Inferior parietal cortex (tissue), 1 donor: ENCODE results near the gene TESK2.
"Not testable (repeated sequence)": the region's sequence is repeated elsewhere in the genome, so short reads cannot be mapped to it uniquely, and the experiment has no call there.

Experiments
- DNase-seq: peaks from one replicate; pipeline ENCODE4 v3.0.0-alpha.2; 2016; ENCODE audit errors: extremely low spot score

Gene TESK2

DNA sequence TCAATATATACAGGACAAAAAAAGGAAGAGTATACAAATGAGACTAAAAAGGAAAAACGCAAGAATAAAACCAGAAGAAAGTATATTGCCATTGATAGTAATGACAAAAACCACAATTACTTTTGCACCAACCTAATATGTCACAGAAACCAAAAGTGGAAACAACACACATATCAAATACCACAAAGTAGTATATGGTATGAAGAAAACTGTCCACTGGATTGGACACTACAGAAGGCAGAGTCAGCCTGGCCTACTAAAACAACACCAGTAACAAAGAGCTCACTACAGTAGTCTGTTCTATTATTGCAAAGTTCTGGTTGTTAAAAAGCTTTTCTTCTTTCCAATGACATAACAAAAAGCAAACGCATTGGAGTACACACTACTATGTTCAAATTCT, 17.7 kb downstream of the TESK2 start:
- no peak for DNase-seq

DNA sequence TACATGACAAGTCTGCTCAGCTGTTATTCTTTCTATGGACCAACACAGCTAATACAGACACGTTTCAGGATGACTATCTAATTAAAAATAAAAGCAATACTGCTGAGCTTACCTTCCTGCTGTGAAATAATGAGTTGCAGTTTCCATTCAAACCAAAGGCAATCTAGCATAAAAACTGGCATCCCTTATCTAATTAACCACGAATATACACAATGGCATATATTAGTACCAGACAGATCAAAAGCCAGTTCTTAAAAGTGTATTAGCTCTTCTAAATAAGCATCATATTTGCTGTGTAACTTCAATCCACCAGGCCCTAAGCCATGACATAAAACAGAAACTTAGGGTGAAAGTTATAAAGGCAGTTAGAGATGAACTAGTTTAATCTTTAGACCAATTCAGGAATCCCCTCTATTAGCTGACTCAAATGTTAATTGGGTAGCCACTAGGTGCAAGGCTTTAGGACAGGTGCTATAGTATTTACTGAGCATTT, 20.6 kb downstream of the TESK2 start:
- DNase-seq, result no peak

DNA sequence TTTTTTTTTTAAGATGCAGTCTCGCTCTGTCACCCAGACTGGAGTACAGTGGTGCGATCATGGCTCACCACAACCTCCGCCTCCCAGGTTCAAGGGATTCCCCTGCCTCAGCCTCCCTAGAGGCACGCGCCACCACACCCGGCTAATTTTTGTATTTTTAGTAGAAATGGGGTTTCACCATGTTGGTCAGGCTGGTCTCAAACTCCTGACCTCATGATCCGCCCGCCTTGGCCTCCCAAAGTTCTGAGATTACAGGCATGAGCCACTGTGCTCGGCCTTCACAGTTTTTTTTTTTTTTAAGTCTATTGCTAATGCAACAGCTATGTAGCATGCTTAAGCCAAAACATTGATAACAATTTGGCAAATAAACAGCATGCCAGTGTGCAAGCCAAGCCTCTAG, 23.6 kb downstream of the TESK2 start:
- DNase-seq, result not testable (repeated sequence)

DNA sequence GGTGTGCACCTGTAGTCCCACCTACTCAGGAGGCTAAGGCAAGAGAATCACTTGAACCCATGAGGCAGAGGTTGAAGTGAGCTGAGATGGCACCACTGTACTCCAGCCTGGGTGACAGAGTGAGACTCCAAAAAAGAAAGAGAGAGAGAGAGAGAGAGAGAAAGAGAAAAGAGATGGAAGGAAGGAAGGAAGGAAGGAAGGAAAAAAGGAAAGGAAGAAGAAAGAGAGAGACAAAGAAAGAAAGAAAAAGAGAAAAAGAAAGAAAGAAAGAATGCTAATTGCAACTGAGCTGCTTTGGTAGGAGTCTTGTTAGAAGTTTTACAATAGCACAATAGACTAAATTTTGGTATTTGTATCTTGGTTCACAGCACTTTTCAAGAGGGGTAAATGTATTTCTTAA, 25.7 kb downstream of the TESK2 start:
- no peak for DNase-seq

DNA sequence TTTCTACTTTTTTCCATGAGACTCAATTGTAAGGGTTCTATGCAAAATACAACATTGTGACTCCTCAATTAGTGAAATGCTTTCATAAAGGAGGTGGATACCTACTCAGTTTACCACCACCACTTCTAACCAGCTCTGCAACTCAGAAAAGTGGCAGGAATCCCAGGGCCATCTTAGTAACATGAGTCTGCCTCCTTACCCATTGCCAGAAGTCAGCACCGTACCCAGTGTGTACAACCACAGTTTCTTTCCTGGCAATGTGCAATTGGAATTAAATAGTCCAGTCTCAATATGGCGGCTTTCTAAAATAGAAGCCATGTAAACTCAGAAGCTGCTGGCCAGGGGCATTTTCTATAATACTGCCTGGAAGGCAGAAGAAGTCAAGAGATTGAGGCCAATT, 32.1 kb downstream of the TESK2 start:
- DNase-seq, result no peak

DNA sequence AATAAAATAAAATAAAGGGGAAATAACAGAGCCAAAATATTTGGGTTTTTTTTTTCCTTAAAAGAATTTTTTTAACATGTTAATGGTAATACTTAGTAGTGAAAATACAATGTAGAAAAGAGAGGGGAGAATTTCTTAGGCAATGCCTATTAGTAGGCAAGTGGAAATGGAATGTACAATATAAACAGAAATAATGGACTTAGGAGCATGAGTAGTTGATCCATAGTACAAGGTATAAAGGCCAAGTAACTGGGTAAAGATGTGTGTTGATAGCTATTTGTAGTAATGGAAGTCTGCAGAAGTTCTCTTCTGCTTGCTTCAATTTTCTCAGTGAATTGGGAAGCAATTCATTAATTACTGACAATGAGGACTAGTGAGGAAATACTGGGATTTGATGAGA, 34.4 kb downstream of the TESK2 start:
- DNase-seq, result no peak

DNA sequence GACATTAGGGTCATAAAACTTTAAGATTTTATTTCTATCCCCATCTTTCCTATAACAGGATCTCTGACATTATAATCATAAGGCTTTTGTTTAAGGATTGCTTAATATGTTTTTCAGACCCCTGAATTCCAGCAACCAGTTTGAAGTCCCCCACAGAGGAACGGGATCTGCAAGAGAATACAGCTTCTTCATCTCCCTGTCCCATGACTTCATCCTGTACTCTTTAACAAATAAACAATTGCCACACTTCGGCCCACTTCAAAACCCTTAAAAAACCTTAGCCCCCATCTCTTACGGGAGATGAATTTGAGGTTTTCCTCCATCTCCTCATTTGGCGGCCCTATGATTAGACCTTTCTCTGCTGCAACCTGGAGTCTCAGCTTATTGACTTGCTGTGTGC, 35.8 kb downstream of the TESK2 start:
- no peak for DNase-seq

DNA sequence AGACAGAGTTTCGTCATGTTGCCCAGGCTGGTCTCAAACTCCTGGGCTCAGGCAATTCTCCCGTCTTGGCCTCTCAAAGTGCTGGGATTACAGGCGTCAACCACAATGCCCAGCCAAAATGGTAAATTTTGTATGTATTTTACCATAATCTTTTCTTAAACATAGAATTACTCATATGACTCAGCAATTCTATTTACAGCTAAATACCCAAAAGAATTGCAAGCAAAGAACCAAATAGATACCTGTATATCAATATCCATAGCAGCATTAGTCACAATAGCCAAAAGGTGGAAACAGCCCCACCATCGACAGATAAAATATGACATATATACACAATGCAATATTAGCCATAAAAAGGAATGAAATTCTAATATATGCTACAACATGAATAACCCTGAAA, 36.5 kb downstream of the TESK2 start:
- DNase-seq, result no peak

DNA sequence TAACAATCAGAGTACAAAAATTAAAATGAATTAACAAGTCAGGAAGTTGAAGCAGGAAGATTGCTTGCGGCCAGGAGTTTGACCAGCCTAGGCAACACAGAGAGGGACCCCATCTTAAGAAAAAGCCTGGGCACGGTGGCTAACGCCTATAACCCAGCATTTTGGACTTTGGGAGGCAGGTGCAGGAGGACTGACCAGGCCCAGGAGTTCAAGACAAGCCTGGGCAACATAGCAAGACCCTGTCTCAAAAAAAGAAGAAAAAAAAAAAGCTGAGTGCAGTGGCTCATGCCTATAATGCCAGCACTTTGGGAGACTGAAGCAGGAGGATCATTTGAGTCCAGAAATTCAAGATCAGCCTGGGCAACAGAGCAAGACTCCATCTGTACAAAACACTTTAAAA, 38.5 kb downstream of the TESK2 start:
- no peak for DNase-seq

DNA sequence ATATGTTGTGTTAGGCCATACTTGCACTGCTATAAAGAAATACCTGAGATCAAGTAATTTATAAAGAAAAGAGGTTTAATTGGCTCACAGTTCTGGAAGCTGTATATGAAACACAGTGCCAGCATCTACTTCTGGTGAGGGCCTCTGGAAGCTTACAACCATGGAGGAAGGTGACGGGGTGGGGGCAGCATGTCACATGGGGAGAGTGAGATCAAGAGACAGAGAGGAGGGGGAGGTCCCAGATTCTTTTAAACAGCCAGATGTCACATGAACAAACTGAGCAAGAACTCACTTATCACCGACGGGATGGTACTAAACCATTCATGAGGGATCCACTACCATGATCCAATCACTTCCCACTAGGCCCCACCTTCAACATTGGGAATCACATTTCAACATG, 42.6 kb downstream of the TESK2 start:
- no peak for DNase-seq

DNA sequence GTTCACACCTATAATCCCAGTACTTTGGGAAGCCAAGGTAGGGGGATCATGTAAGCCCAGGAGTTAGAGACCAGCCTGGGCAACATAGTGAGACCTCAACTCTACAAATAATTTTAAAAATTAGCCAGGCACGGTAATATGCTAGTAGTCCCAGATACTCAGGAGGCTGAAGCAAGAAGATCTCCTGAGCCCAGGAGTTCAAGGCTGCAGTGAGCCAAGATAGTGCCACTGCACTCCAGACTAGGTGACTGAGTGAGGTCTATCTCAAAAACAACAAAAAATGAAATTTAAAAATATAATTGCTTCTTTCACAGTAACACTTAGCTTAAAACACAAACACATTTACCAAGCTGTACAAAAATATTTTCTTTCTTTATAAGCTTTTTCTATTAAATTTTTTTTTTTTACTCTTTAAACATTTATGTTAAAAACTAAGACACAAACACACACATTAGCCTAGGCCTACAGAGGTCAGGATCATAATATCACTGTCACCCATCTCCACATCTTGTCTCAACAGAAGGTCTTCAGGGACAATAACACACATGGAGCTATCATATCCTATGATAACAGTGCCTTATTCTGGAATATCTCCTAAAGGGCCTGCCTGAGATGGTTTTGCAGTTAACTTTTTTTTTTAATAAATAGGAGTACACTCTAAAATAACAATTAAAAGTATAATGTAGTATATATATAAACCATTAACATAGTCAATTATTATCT, 43.9 kb downstream of the TESK2 start:
- no peak for DNase-seq

DNA sequence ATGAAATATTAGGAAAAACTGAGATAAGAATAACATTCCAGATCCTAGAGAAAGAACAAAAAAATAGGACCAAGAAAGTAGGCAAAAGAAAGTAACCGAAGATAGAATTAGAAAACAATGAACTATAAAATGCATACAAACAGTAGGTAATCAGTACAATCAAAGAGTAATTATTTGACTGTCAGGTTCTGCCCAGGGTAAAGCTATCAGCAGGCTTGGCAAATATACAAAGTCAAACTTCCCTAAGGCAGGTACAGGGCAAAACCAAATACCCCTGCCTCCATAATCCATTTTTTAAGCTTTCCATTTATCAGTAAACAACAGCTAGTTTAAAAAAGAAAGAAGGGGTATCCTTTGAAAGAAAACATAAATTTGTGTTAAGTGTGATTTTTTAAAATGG, 44.4 kb downstream of the TESK2 start:
- no peak for DNase-seq

DNA sequence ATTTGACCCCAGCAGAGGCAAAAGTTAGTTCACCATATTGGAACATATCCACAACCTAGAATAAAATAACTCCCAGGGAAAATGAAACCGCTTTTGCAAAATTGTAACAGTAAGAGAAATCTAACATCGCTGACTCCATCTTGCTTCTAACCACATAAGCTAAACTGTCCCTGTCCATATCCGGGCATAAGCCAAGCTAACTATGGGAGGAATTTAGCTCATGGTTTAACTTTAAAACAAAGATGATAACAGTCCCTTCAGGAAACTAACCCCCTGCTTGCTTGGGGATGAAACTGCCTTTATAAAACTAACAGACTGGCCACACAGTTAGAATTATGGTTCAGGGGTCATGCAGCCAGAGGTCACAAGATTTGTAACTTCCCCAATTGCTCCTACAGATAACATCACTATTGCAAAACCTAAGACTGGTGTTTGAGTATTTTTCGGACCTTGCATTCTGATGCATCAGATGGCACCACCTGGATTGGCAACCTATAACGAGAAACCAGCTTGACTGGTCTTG, 46.3 kb downstream of the TESK2 start:
- DNase-seq, result no peak

DNA sequence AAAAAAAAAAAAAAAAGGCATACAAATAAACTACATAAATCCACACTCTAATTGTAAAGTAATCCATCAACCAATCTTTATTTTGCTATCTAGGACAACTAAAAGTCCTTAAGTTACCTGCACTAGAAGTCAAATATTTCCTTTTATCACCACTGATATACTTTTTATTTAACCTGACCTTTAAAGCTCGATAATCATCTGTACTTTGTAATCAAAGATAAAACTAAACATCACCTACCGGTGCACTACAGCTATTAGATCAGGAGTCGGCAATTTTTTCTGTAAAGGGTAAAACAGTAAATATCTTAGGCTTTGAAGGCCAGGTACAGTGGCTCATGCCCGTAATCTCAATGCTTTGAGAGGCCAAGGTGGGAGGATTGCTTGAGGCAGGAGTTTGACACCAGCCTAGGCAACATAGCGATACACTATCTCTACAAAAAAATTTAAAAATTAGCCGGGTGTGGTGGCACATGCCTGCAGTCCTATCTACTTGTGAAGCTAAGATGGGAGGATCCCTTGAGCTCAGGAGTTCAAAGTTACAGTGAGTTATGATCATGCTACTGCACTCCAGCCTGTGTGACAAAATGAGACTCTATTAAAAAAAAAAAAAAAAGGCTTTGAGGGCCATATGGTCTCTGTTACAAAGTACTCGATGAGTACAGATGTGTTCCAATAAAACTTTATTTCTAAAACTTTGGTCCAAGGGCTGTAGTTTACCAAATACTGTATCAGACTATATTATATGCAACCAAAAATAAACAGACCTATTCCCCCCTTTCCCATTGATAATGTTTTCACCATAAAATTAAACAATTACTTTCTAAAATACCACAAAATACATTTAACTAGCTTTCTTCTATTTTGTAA, 47.1 kb downstream of the TESK2 start:
- DNase-seq, result no peak

DNA sequence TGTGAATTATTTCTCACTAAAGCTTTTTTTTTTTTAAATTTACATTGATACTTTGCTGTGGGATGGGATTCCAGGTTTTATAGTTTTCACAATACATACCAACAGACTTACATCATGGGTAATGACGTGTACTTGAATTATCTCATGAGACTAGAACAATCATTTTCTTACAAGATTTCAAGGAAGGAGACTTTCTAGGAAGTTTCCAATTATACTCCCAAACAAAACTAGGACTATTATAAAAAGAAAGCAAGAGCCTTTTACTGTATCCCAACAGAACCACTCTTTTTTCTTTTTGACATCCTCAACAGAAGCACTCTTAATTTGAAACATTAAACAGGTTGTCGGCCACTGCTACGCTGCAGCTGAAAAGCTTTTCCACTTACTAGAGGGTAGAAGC, 48.7 kb downstream of the TESK2 start:
- DNase-seq, result no peak

DNA sequence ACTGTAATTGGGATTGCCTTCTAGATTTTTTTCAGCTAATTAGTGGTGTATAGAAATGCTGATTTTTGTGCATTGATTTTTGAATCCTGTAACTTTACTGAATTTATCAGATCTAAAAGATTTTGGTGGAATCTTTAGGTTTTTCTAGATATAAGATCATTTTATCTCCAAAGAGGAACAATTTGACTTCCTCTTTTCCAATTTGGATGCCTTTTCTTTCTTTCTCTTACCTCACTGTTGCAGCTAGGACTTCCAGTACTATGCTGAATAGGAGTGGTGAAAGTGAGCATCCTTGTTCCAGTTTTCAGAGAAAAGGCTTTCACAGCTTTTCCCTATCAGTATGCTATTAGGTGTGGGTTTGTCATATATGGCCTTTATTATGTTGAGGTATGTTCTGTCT, 53.6 kb downstream of the TESK2 start:
- DNase-seq, result no peak

DNA sequence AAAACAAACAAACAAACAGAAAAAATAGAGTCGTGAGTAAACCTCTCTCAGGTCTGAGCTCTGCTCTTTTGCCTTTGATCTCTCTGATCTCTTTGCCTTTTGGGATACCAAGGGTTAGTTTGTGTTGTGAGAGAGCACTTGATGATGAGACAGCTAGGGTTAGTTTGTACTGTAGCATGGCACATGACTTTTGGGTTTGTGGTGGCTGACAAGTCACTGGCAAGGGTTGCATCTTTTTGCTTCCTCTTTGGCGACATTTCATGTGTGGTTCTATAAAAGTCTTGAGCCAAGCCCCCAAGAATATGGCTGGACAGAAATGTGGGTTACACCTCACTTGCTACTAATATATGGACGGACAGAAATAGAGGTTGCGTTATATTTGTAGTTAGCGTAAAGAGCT, 60.5 kb downstream of the TESK2 start:
- DNase-seq, result no peak

DNA sequence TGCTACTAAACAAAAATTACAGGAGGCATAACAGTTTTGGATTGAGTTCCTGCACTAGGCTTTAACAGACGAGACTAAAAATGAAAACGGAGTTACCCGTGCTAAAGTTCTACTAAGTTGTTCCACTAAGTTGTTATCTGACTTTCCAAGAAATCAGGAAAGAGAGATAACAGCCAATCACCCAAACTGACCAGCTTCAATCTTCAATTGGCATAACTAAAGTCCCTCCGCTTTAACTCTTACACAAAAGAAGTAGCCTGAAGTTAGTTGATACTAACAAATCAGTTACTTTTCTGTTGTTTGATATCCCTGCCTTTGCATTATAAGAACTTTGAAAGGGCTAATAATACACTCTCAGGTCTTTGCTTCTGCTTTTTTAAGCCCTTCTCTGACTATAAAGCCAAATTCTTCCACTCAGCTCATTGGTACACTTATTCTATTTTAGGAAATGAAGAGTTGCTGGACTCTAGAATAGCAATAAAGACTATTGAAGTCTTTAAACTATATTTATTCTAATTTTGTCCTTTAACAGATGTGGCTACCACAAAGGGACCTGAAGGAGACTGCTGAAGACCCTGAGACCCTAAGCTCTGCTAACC, 61.3 kb downstream of the TESK2 start:
- no peak for DNase-seq

DNA sequence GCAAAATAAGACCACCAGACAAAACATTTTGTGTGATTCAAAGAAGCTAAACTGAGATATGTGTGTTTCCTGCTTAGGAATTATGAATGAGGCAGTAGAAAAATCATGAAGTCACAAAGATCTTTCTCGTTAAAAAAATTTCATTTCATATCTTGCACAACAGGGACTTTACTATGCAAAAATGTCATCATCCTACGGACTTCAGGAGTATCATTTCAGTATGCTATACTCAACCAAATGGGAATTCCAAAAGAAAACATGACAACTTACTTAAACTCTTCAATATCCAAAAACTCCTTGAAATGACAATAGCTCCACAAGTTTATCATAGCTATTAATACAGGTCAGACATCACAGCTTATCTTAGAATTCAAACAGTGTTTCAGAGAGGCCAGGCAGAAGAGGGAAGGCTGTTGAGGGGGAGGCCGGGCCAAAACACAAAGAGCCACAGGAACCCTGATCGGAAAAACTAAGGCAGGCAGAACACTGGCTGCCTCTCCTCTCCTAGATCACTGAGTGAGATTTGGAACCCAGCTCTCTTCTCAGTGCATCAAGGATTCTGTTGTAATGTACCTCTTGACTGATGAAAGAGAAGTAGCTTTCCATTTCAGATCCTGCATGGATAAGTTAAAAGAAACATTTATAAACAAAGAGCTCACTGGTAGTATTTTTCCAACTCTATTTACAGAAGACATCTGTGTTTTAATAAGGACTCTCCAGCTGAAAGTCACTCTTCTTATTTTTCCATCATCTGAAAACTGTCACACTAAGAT, 66.9 kb downstream of the TESK2 start:
- no peak for DNase-seq

DNA sequence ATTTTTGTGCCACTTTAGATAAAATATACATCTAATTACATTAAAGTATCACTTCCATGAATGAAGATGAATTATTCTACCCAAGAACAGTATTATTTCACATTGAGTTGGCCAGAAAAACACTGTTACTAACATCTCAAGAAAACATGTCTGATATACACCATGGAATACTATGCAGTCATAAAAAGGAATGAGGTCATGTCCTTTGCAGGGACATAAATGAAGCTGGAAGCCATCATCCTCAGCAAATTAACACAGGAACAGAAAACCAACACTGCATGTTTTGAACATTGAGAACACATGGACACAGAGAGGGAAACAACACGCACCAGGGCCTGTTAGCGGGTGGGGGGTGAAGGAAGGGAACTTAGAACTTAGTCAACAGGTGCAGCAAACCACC, 69.0 kb downstream of the TESK2 start:
- DNase-seq, result no peak

DNA sequence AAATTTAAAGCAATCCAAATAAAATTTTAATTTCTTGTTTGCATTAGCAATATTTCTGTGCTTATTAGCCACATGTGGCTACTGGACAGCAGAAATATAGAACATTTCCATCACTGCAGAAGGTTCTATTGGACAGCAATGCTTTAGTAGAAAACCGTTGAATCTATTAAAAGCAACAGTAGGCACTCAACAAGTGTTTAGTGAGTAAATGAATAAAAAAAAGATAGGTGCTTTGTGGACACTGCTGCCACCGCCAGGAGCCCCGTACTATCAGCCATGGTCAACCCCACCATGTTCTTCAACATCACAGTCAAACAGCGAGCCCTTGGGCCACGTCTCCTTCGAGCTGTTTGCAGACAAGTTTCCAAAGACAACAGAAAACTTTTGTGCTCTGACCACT, 76.2 kb downstream of the TESK2 start:
- DNase-seq, result no peak

DNA sequence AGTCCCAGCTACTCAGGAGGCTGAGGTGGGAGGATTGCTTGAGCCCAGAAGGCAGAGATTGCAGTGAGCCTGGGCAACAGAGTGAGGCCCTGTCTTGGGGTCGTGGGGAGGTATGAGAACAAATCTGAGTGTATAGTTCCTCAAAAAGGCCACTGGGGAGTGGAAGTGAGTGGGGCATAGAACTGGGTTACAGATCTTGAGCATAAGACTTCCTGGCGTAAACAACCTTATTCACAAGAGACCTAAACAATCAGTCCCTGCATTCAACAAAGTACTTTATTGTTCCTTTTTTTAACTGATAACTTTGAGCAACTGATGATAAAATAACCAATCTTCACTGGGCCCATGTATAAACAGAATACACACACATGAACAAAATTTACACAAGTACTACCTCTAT, 78.1 kb downstream of the TESK2 start:
- DNase-seq, result no peak
